ENCODE measurements around the gene BCL2L15.

- TF ChIP-seq CTCF (IDR thresholded peaks at IDR 0.05) (no peak), MYBL2 (CRISPR knock-in tag; IDR thresholded peaks at IDR 0.05) (no peak), ZNF232 (CRISPR knock-in tag; IDR thresholded peaks at IDR 0.05) (no peak), JAZF1 (CRISPR knock-in tag; IDR thresholded peaks at IDR 0.05) (no peak), NFE2L1 (CRISPR knock-in tag; IDR thresholded peaks at IDR 0.05) (no peak), ATF2 (CRISPR knock-in tag; IDR thresholded peaks at IDR 0.05; ENCODE audit: borderline replicate concordance, low read depth) (no peak)
Observed at GRCh38 chr1:113895961-113896360, 8.6 kb upstream of the BCL2L15 start.

All from WTC11 (cell line).